HepG2 (cell line): ENCODE measurements around the gene UBE2I. TPM values are rescaled to one million over a fixed set of nuclear protein-coding genes. Genes with fewer than 3 reads are reported as not detected.
A peak's percentile ranks its signal among the peaks of the same experiment; 100 is the strongest.

ENCODE experiments used
- ATAC-seq: fragments of 200-7000 bp; cut with Tn5 transposase; 3 replicates; pipeline ENCODE4 v1.9.1; 2020; ENCODE audit warnings: mild to moderate bottlenecking, moderate library complexity
- BruUV-seq: library from RNA; stranded (reverse); fragments of 400-500 nt; replicated peaks from 2 replicates; lab custom pipeline; 2021; lab: Mats Ljungman, UMichigan
- CTCF ChIA-PET: fragments of 300-600 bp; formaldehyde crosslinking; extraction: SDS; loops from one replicate; lab custom pipeline; 2021; ENCODE audit warnings: low total read pairs, inconsistent platforms, low intra/inter-chr PET ratio; lab: Yijun Ruan, JAX
- POLR2A ChIA-PET: fragments of 350-600 bp; sonication (Branson Sonifier 250); formaldehyde crosslinking; loops from one replicate; lab custom pipeline; 2020; ENCODE audit warnings: antibody characterized with exemption, inconsistent platforms; lab: Yijun Ruan, JAX
- DNase-seq: peaks from one replicate; pipeline ENCODE4 v3.0.0-alpha.2; 2015; ENCODE audit warnings: low spot score
- FAIRE-seq: peaks from 3 replicates; lab custom pipeline; 2011; peaks lifted over from hg19 to GRCh38; lab: Jason Lieb, UNC
- H2AFZ ChIP-seq: one replicate; pipeline ENCODE4 v1.6.1; 2011; ENCODE audit warnings: low read length, inconsistent platforms
- H3K27ac ChIP-seq: fragments of 300-600 bp; 3 replicates; pipeline ENCODE4 v1.8.0; 2011; ENCODE audit warnings: mixed run types, mild to moderate bottlenecking, mixed read lengths, low read length, inconsistent platforms; ENCODE audit not compliant: insufficient read depth; ENCODE audit errors: extremely low read length
- H3K27me3 ChIP-seq, 2 experiments: fragments of 200-600 bp in 1 of 2; 2 replicates in 1 of 2; 3 replicates in 1 of 2; pipeline versions ENCODE4 v1.6.0 to v1.8.0; 2011; ENCODE audit warnings: low read length in 2 of 2, mild to moderate bottlenecking in 2 of 2, moderate library complexity in 2 of 2, inconsistent platforms in 1 of 2; ENCODE audit not compliant: insufficient read depth in 2 of 2, control insufficient read depth in 1 of 2
- H3K36me3 ChIP-seq, 2 experiments: fragments of 200-600 bp in 1 of 2; replicated peaks in 1 of 2; 2 replicates in 1 of 2; 3 replicates in 1 of 2; pipeline versions ENCODE4 v1.5.1 to v1.8.0; 2011; ENCODE audit warnings: low read length in 2 of 2, inconsistent platforms in 1 of 2; ENCODE audit not compliant: insufficient read depth in 2 of 2, control insufficient read depth in 1 of 2
- H3K4me1 ChIP-seq: 2 replicates; pipeline ENCODE4 v1.5.1; 2012; ENCODE audit warnings: low read length, inconsistent platforms; ENCODE audit not compliant: insufficient read depth
- H3K4me2 ChIP-seq: 2 replicates; pipeline ENCODE4 v1.6.0; 2011; ENCODE audit warnings: low read depth, low read length, inconsistent platforms
- H3K4me3 ChIP-seq, 3 experiments: fragments of 200-600 bp in 1 of 3; sonication (generic), shearing (Covaris generic) in 1 of 3; replicated peaks in 1 of 3; 2 replicates each; pipeline ENCODE4 v1.5.1; 2011 to 2016; ENCODE audit warnings: low read length in 3 of 3, inconsistent platforms in 2 of 3, low read depth in 2 of 3, mild to moderate bottlenecking in 2 of 3, control low read depth in 1 of 3, mixed read lengths in 1 of 3; ENCODE audit not compliant: insufficient read depth in 1 of 3
- H3K79me2 ChIP-seq: one replicate; pipeline ENCODE4 v1.6.1; 2011; ENCODE audit warnings: low read length, inconsistent platforms; ENCODE audit not compliant: insufficient read depth
- H3K9ac ChIP-seq: 2 replicates; pipeline ENCODE4 v1.6.0; 2011; ENCODE audit warnings: mild to moderate bottlenecking, low read depth, low read length, inconsistent platforms; ENCODE audit not compliant: insufficient read depth
- H3K9me3 ChIP-seq: 2 replicates; pipeline ENCODE4 v1.5.1; 2012; ENCODE audit warnings: mild to moderate bottlenecking, low read length
- H4K20me1 ChIP-seq: 2 replicates; pipeline ENCODE4 v1.6.0; 2011; ENCODE audit warnings: inconsistent platforms, mild to moderate bottlenecking, low read length, moderate library complexity; ENCODE audit not compliant: insufficient read depth
- REL ChIP-seq: sonication (generic); formaldehyde crosslinking; conservative IDR thresholded peaks from 2 replicates; pipeline ENCODE4 v1.8.0; 2022; ENCODE audit warnings: mild to moderate bottlenecking, missing genetic modification reagents, moderate library complexity
- ZNF263 ChIP-seq: sonication (generic); formaldehyde crosslinking; IDR thresholded peaks from 2 replicates; pipeline ENCODE4 v1.4.0; 2020; ENCODE audit warnings: missing genetic modification reagents
- ZNF3 ChIP-seq: IDR thresholded peaks from 2 replicates; pipeline ENCODE4 v1.7.0; 2017; ENCODE audit warnings: inconsistent platforms
- ZNF7 ChIP-seq: IDR thresholded peaks from 2 replicates; pipeline ENCODE4 v1.6.1; 2016; ENCODE audit warnings: missing biosample characterization, missing genetic modification reagents
- ZNF770 ChIP-seq: sonication (generic); formaldehyde crosslinking; IDR thresholded peaks from 2 replicates; pipeline ENCODE4 v1.5.0; 2020; ENCODE audit warnings: mild to moderate bottlenecking, missing genetic modification reagents
- ZNF878 ChIP-seq: sonication (generic); formaldehyde crosslinking; IDR thresholded peaks from 2 replicates; pipeline ENCODE4 v1.8.1; 2023; ENCODE audit warnings: mild to moderate bottlenecking, missing genetic modification reagents, moderate library complexity
- WGBS: methylation state at CpG from one replicate; pipeline ENCODE4 v1.1.6; 2017; ENCODE audit warnings: low lambda C conversion rate; 5-methylcytosine and 5-hydroxymethylcytosine counted together
- in situ Hi-C: cut with HindIII; loops from 2 replicates; pipeline ENCODE4 v1.10.0; 2017; ENCODE audit warnings: low pct_unique_long_range_greater_than_20kb; ENCODE audit not compliant: extremely low pct_ligation_motif_present
- intact Hi-C: fragments of 100-400 bp; cut with micrococcal nuclease; formaldehyde crosslinking; loops from one replicate; pipeline ENCODE4 v1.10.0; 2022; ENCODE audit not compliant: unreplicated experiment
- polyA plus RNA-seq, 8 experiments: library from polyadenylated mRNA; depleted of rRNA in 3 of 8; stranded (reverse) in 7 of 8; unstranded in 1 of 8; fragments of >200 nt; fragmentation: Illumina TruSeq in 4 of 8; extraction: Trizol in 4 of 8; gene quantifications; 2 replicates each; pipeline versions ENCODE4 v1.2.1 to v1.2.3, GENCODE V29; 2011 to 2016; ENCODE audit warnings: low read depth in 4 of 8, missing spikeins in 1 of 8, mixed read lengths in 1 of 8; ENCODE audit not compliant: insufficient read depth in 1 of 8
- total RNA-seq, 5 experiments: library from RNA; depleted of rRNA; stranded (reverse); fragments of >200 nt; fragmentation: Illumina TruSeq; extraction: Trizol; gene quantifications; 2 replicates each; pipeline ENCODE4 v1.2.3, GENCODE V29; 2016; ENCODE audit warnings: low read depth in 1 of 5

Gene UBE2I
- total and polyA plus RNA-seq, 2 of the 13 experiments (the other 11 are each of a cell fraction or from before 2014, with no cell fraction given): 75.8 to 98.9 TPM

- BruUV-seq: no TSS peak
- peak overlapping the region; percentile 91; the same call in 1 of the 2 replicates for H3K9ac ChIP-seq
- in situ Hi-C loops (no loop called here), intact Hi-C loops (no loop called here)
- peak overlapping the region; percentile 99 for H3K4me2 ChIP-seq
- ChIA-PET POLR2A (interaction anchor here (0.7 to 3.6 kb wide), 3 partner anchors 8 to 24 kb away, joined by 3 to 25 read pairs (median 3); partner anchors contain the start of gene UBE2I), CTCF (no interaction called here)
- H3K4me1 ChIP-seq: peaks cover 31% of the 10 kb centered on the region
- FAIRE-seq (no peak), DNase-seq (no peak), ATAC-seq (no peak)
- H3K36me3 ChIP-seq: no peaks in the 10 kb centered on the region
- peak overlapping the region; percentile 38 to 79 (median 61) for H3K4me3 ChIP-seq
- H3K27me3 ChIP-seq: peaks cover 15 to 46% of the 10 kb centered on the region in 2 experiments
- H2AFZ ChIP-seq: no peak overlapping the region
- 14% methylated on average over 19 of the region's 26 CpGs for WGBS
- no peaks in the 10 kb centered on the region for H3K79me2 ChIP-seq
- H3K9me3 ChIP-seq: no peaks in the 10 kb centered on the region
- 0 out of 2 replicates have a peak, but pooled peaks have one; percentile 43 for TF ChIP-seq REL (CRISPR knock-in tag)
- TF ChIP-seq ZNF770 (CRISPR knock-in tag): peak; percentile 41
- TF ChIP-seq ZNF878 (CRISPR knock-in tag): no peak
- TF ChIP-seq ZNF7: no peak
- peak; percentile 83 for TF ChIP-seq ZNF263
- no peak for TF ChIP-seq ZNF3 (CRISPR knock-in tag)
- H4K20me1 ChIP-seq: 0 out of 2 replicates have a peak, but pooled peaks cover 3% of the 10 kb centered on the region
- H3K27ac ChIP-seq: peak overlapping the region; percentile 82
Observed at GRCh38 chr16:1332618-1333148, 23.2 kb downstream of the UBE2I start.
